ENCODE measurements around the gene AP4M1.

Gene AP4M1

DNA sequence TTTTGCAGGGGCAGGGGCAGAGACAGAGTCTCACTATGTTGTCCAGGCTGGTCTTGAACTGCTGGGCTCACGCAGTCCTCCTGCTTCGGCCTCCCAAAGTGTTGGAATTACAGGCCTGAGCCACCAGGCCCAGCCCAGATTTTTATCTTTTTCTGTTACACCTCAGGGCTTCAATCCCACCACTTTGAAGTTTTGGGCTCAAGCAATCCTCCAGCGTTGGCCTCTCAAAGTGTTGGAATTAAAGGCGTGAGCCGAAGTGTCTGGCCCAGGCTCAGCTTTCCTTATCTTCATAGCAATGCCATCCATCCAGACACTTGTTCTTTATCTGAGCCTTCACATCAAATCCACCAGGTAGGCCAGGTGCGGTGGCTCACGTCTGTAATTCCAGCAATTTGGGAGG lies 13.6 kb downstream of the AP4M1 start:
- peaks cover 35% of the 10 kb centered on the region for H3K36me3 Mint-ChIP-seq (ENCODE audit: low read depth)
- no peak for TF ChIP-seq CTCF (IDR thresholded peaks at IDR 0.05; ENCODE audit: unreplicated experiment in 3 of 3)
- no peak overlapping the region for H3K27ac Mint-ChIP-seq
- H3K4me1 Mint-ChIP-seq, result peaks cover 12% of the 10 kb centered on the region
- no peaks in the 10 kb centered on the region for H3K9me3 Mint-ChIP-seq
- H3K4me3 Mint-ChIP-seq, result no peak overlapping the region
- no peaks in the 10 kb centered on the region for H3K27me3 Mint-ChIP-seq (ENCODE audit: low read depth)

DNA sequence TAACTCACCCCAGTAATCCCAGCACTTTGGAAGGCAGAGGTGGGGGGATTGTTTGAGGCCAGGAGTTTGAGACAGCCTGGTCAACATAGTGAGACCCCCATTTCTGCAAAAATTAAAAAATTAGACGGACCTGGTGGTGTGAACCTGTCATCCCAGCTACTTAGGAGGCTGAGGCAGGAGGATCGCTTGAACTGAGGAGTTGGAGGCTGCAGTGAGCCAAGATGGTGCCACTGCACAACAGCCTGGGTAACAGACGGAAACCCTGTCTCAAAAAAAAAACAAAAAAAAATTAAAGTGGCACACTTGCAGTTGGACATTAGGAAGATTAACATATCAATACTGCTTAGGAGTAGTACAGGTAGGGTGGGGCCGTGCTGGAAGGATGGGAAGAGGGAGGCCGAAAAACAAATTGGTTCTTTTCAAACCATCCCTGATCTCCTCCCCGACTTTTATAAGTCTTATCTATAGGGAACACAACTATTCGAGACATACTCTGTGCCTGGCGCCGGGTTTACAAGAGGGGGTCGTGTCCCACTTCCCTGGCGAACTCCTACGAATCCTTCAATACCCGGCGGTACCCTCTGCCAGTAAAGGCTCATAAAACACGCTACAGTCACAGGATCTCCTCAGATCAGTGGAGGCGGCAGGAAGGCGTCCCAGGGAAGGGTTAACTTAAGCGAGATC lies 17.1 kb downstream of the AP4M1 start:
- H3K27me3 Mint-ChIP-seq (ENCODE audit: low read depth), result no peaks in the 10 kb centered on the region
- no peak for TF ChIP-seq CTCF (IDR thresholded peaks at IDR 0.05; ENCODE audit: unreplicated experiment in 3 of 3)
- H3K4me3 Mint-ChIP-seq, result peak overlapping the region; percentile 93 to 99 (median 96)
- peaks cover 20% of the 10 kb centered on the region for H3K4me1 Mint-ChIP-seq
- H3K27ac Mint-ChIP-seq, result peak overlapping the region; percentile 99 to 100 (median 100)
- peaks cover 13% of the 10 kb centered on the region for H3K36me3 Mint-ChIP-seq (ENCODE audit: low read depth)
- H3K9me3 Mint-ChIP-seq, result no peaks in the 10 kb centered on the region

DNA sequence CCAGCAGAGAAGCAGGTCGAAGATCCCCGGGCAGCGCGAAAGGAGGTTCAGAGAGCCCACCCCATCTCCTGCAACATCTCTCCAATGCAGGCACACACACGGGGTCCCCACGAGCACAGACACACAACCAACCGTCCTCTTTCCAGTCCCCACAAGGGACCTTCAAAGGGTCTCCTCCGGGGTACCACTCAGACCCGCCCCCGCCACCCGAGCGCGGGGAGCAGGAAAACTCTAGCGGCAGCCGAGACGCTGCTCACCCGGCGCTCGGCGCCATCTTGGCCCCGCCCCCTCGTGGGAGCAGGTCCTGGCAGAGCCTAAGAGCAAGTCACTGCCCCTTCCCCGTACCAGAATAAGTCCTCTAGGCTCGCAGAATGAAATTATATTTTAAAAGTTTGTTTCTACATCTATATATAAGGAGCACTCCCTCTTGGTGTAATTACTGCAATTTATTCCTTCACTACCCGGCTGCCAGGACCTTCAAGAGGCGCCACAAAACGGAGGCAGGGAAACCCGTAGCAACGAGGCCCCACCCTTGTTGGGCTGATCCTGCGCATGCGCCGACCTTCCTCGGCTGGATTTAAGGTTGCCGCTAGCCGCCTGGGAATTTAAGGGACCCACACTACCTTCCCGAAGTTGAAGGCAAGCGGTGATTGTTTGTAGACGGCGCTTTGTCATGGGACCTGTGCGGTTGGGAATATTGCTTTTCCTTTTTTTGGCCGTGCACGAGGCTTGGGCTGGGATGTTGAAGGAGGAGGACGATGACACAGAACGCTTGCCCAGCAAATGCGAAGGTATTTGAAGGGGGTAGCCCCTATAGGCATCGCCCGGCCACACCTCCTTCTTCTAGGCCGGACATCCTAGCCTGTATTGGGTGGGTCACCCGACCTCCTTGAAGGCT lies 17.9 kb downstream of the AP4M1 start, which contains the start of the genes CNPY4 and TAF6:
Gene CNPY4 (plus strand): TSS at position 563 of the 898 bp plus-strand sequence. CDS start 111 bp downstream, at position 674.
Gene TAF6 (minus strand): TSS at position 287 of the 898 bp plus-strand sequence. CDS start 5,149 bp downstream, outside the sequence.
- Mint-ChIP-seq H3K9me3 (no peaks in the 10 kb centered on the region), H3K36me3 (ENCODE audit: low read depth) (peaks cover 14% of the 10 kb centered on the region), H3K27me3 (ENCODE audit: low read depth) (no peaks in the 10 kb centered on the region), H3K4me1 (peaks cover 20% of the 10 kb centered on the region), H3K27ac (peak within 1 kb of the TSS; percentile 99 to 100 (median 100)), H3K4me3 (peak within 1 kb of the TSS; percentile 93 to 99 (median 96))
- no peak for TF ChIP-seq CTCF (IDR thresholded peaks at IDR 0.05; ENCODE audit: unreplicated experiment in 3 of 3)

GRCh38 chr7:100119970-100120732 lies 18.7 kb downstream of the AP4M1 start:
- Mint-ChIP-seq H3K4me3 (peak overlapping the region; percentile 93 to 99 (median 96)), H3K36me3 (ENCODE audit: low read depth) (peaks cover 18% of the 10 kb centered on the region), H3K9me3 (no peaks in the 10 kb centered on the region), H3K27me3 (ENCODE audit: low read depth) (no peaks in the 10 kb centered on the region), H3K27ac (peak overlapping the region; percentile 99 to 100 (median 100)), H3K4me1 (peaks cover 20% of the 10 kb centered on the region)
- TF ChIP-seq CTCF (IDR thresholded peaks at IDR 0.05; ENCODE audit: unreplicated experiment in 3 of 3), result no peak

GRCh38 chr7:100120733-100121036 lies 19.2 kb downstream of the AP4M1 start:
- H3K27ac Mint-ChIP-seq, result peak overlapping the region; percentile 99 to 100 (median 100)
- peaks cover 18% of the 10 kb centered on the region for H3K36me3 Mint-ChIP-seq (ENCODE audit: low read depth)
- H3K27me3 Mint-ChIP-seq (ENCODE audit: low read depth), result no peaks in the 10 kb centered on the region
- TF ChIP-seq CTCF (IDR thresholded peaks at IDR 0.05; ENCODE audit: unreplicated experiment in 3 of 3), result no peak
- H3K9me3 Mint-ChIP-seq, result no peaks in the 10 kb centered on the region
- H3K4me1 Mint-ChIP-seq, result peaks cover 20% of the 10 kb centered on the region
- H3K4me3 Mint-ChIP-seq, result peak overlapping the region; percentile 93 to 99 (median 96)

Data from nephron (organoid).